A673 (cell line): ENCODE measurements around the gene TASP1. TPM values are rescaled to one million over a fixed set of nuclear protein-coding genes. Genes with fewer than 3 reads are reported as not detected.

ENCODE experiments used
- BruUV-seq: library from RNA; stranded (reverse); fragments of 400-500 nt; replicated peaks from 2 replicates; lab custom pipeline; 2021; lab: Mats Ljungman, UMichigan
- CTCF ChIA-PET: fragments of 300-600 bp; sonication (Branson Sonifier 250); formaldehyde crosslinking; loops from one replicate; lab custom pipeline; 2022; ENCODE audit warnings: antibody characterized with exemption; lab: Charles Lee
- POLR2A ChIA-PET: fragments of 300-600 bp; sonication (Branson Sonifier 250); formaldehyde crosslinking; loops from one replicate; lab custom pipeline; 2022; ENCODE audit warnings: antibody characterized with exemption; ENCODE audit not compliant: low non-redundant PET; lab: Charles Lee
- DNase-seq: peaks from one replicate; pipeline ENCODE4 v3.0.0-alpha.2; 2015; ENCODE audit warnings: low spot score
- H3K27ac ChIP-seq: fragments of 200-600 bp; sonication (generic); 2 replicates; pipeline ENCODE4 v1.5.1; 2016; ENCODE audit warnings: mixed run types, low read depth, mild to moderate bottlenecking, mixed read lengths, antibody characterized with exemption, low read length; ENCODE audit not compliant: poor library complexity, severe bottlenecking
- H3K27me3 ChIP-seq: fragments of 200-600 bp; sonication (generic); replicated peaks from 2 replicates; pipeline ENCODE4 v1.6.1; 2017; ENCODE audit warnings: mixed run types, low read depth, mild to moderate bottlenecking, mixed read lengths, antibody characterized with exemption, low read length; ENCODE audit not compliant: insufficient read depth, poor library complexity
- H3K36me3 ChIP-seq: fragments of 200-600 bp; sonication (generic); 2 replicates; pipeline ENCODE4 v1.6.1; 2016; ENCODE audit warnings: mixed run types, mild to moderate bottlenecking, mixed read lengths, antibody characterized with exemption, low read length; ENCODE audit not compliant: insufficient read depth, poor library complexity, severe bottlenecking
- H3K4me1 ChIP-seq: fragments of 200-600 bp; sonication (generic); 2 replicates; pipeline ENCODE4 v1.6.1; 2017; ENCODE audit warnings: mixed run types, mild to moderate bottlenecking, mixed read lengths, antibody characterized with exemption, low read length; ENCODE audit not compliant: insufficient read depth, poor library complexity, severe bottlenecking
- H3K4me3 ChIP-seq: fragments of 200-600 bp; sonication (generic); 2 replicates; pipeline ENCODE4 v1.5.1; 2016; ENCODE audit warnings: low read depth, mixed run types, mild to moderate bottlenecking, mixed read lengths, low read length; ENCODE audit not compliant: poor library complexity, severe bottlenecking
- H3K9me3 ChIP-seq: fragments of 200-600 bp; sonication (generic); 2 replicates; pipeline ENCODE4 v1.6.1; 2016; ENCODE audit warnings: mixed run types, low read depth, mild to moderate bottlenecking, mixed read lengths, antibody characterized with exemption, low read length; ENCODE audit not compliant: poor library complexity, severe bottlenecking
- CTCF ChIP-seq: fragments of 300-800, 200-600 bp; sonication (generic); conservative IDR thresholded peaks from 2 replicates; pipeline ENCODE4 v1.5.1; 2017; ENCODE audit warnings: low read depth, mild to moderate bottlenecking, antibody characterized with exemption, low read length, moderate library complexity, mixed read lengths
- EZH2 ChIP-seq: fragments of 200-600 bp; sonication (generic); IDR thresholded peaks from 2 replicates; pipeline ENCODE4 v1.6.1; 2017; ENCODE audit warnings: borderline replicate concordance, low read depth, mild to moderate bottlenecking, mixed read lengths, antibody characterized with exemption, low read length; ENCODE audit not compliant: poor library complexity, severe bottlenecking
- intact Hi-C: fragments of 100-400 bp; cut with micrococcal nuclease; formaldehyde crosslinking; loops from one replicate; pipeline ENCODE4 v1.10.0; 2022; ENCODE audit not compliant: unreplicated experiment
- total RNA-seq: library from RNA; stranded (reverse); gene quantifications from 2 replicates; pipeline ENCODE4 v1.2.3, GENCODE V29; 2021

Gene TASP1
- total RNA-seq, 1 experiment from 2014 or later, result 15.6 TPM

- BruUV-seq, result no TSS peak
- no peaks in the 10 kb centered on the region for H3K27me3 ChIP-seq
- no peaks in the 10 kb centered on the region for H3K9me3 ChIP-seq
- no peaks in the 10 kb centered on the region for H3K36me3 ChIP-seq
- DNase-seq, result peak; percentile 68
- ChIA-PET POLR2A (no interaction called here), CTCF (interaction anchor here (1.5 kb wide), 1 partner anchor 12 kb away, joined by 9 read pairs; no protein-coding TSS in a partner anchor)
- H3K4me3 ChIP-seq, result no peak overlapping the region
- TF ChIP-seq CTCF (no peak), EZH2 (no peak)
- H3K27ac ChIP-seq, result peak overlapping the region; percentile 21
- peaks cover 37% of the 10 kb centered on the region for H3K4me1 ChIP-seq
- intact Hi-C loops, result no loop called here
Observed at GRCh38 chr20:13533946-13534345, 104.8 kb downstream of the TASP1 start.

GRCh38 chr20:13530146-13530545, 108.6 kb downstream of the TASP1 start:
- no TSS peak for BruUV-seq
- H3K9me3 ChIP-seq, result no peaks in the 10 kb centered on the region
- H3K4me1 ChIP-seq, result peaks cover 33% of the 10 kb centered on the region
- H3K36me3 ChIP-seq, result no peaks in the 10 kb centered on the region
- no peaks in the 10 kb centered on the region for H3K27me3 ChIP-seq
- POLR2A ChIA-PET, result no interaction called here
- TF ChIP-seq EZH2, result no peak
- TF ChIP-seq CTCF, result no peak
- no peak overlapping the region for H3K27ac ChIP-seq
- CTCF ChIA-PET, result no interaction called here
- no peak for DNase-seq
- H3K4me3 ChIP-seq, result no peak overlapping the region
- intact Hi-C loops, result no loop called here

GRCh38 chr20:13526551-13526950, 112.2 kb downstream of the TASP1 start:
- Histone ChIP-seq H3K4me1 (no peaks in the 10 kb centered on the region), H3K4me3 (no peak overlapping the region), H3K9me3 (no peaks in the 10 kb centered on the region), H3K36me3 (no peaks in the 10 kb centered on the region), H3K27ac (no peak overlapping the region), H3K27me3 (no peaks in the 10 kb centered on the region)
- no peak for TF ChIP-seq EZH2
- intact Hi-C loops, result no loop called here
- CTCF ChIA-PET, result no interaction called here
- POLR2A ChIA-PET, result no interaction called here
- no peak for DNase-seq
- BruUV-seq, result no TSS peak
